A673 (cell line): ENCODE data around the gene ATXN10. TPM values are rescaled to one million over a fixed set of nuclear protein-coding genes. Genes with fewer than 3 reads are reported as not detected.

ENCODE experiments used
- BruUV-seq: library from RNA; stranded (reverse); fragments of 400-500 nt; replicated peaks from 2 replicates; lab custom pipeline; 2021; lab: Mats Ljungman, UMichigan
- CTCF ChIA-PET: fragments of 300-600 bp; sonication (Branson Sonifier 250); formaldehyde crosslinking; loops from one replicate; lab custom pipeline; 2022; ENCODE audit warnings: antibody characterized with exemption; lab: Charles Lee
- POLR2A ChIA-PET: fragments of 300-600 bp; sonication (Branson Sonifier 250); formaldehyde crosslinking; loops from one replicate; lab custom pipeline; 2022; ENCODE audit warnings: antibody characterized with exemption; ENCODE audit not compliant: low non-redundant PET; lab: Charles Lee
- DNase-seq: peaks from one replicate; pipeline ENCODE4 v3.0.0-alpha.2; 2015; ENCODE audit warnings: low spot score
- H3K27ac ChIP-seq: fragments of 200-600 bp; sonication (generic); 2 replicates; pipeline ENCODE4 v1.5.1; 2016; ENCODE audit warnings: mixed run types, low read depth, mild to moderate bottlenecking, mixed read lengths, antibody characterized with exemption, low read length; ENCODE audit not compliant: poor library complexity, severe bottlenecking
- H3K27me3 ChIP-seq: fragments of 200-600 bp; sonication (generic); replicated peaks from 2 replicates; pipeline ENCODE4 v1.6.1; 2017; ENCODE audit warnings: mixed run types, low read depth, mild to moderate bottlenecking, mixed read lengths, antibody characterized with exemption, low read length; ENCODE audit not compliant: insufficient read depth, poor library complexity
- H3K36me3 ChIP-seq: fragments of 200-600 bp; sonication (generic); 2 replicates; pipeline ENCODE4 v1.6.1; 2016; ENCODE audit warnings: mixed run types, mild to moderate bottlenecking, mixed read lengths, antibody characterized with exemption, low read length; ENCODE audit not compliant: insufficient read depth, poor library complexity, severe bottlenecking
- H3K4me1 ChIP-seq: fragments of 200-600 bp; sonication (generic); 2 replicates; pipeline ENCODE4 v1.6.1; 2017; ENCODE audit warnings: mixed run types, mild to moderate bottlenecking, mixed read lengths, antibody characterized with exemption, low read length; ENCODE audit not compliant: insufficient read depth, poor library complexity, severe bottlenecking
- H3K4me3 ChIP-seq: fragments of 200-600 bp; sonication (generic); 2 replicates; pipeline ENCODE4 v1.5.1; 2016; ENCODE audit warnings: low read depth, mixed run types, mild to moderate bottlenecking, mixed read lengths, low read length; ENCODE audit not compliant: poor library complexity, severe bottlenecking
- H3K9me3 ChIP-seq: fragments of 200-600 bp; sonication (generic); 2 replicates; pipeline ENCODE4 v1.6.1; 2016; ENCODE audit warnings: mixed run types, low read depth, mild to moderate bottlenecking, mixed read lengths, antibody characterized with exemption, low read length; ENCODE audit not compliant: poor library complexity, severe bottlenecking
- CTCF ChIP-seq: fragments of 300-800, 200-600 bp; sonication (generic); conservative IDR thresholded peaks from 2 replicates; pipeline ENCODE4 v1.5.1; 2017; ENCODE audit warnings: low read depth, mild to moderate bottlenecking, antibody characterized with exemption, low read length, moderate library complexity, mixed read lengths
- EZH2 ChIP-seq: fragments of 200-600 bp; sonication (generic); IDR thresholded peaks from 2 replicates; pipeline ENCODE4 v1.6.1; 2017; ENCODE audit warnings: borderline replicate concordance, low read depth, mild to moderate bottlenecking, mixed read lengths, antibody characterized with exemption, low read length; ENCODE audit not compliant: poor library complexity, severe bottlenecking
- intact Hi-C: fragments of 100-400 bp; cut with micrococcal nuclease; formaldehyde crosslinking; loops from one replicate; pipeline ENCODE4 v1.10.0; 2022; ENCODE audit not compliant: unreplicated experiment
- total RNA-seq: library from RNA; stranded (reverse); gene quantifications from 2 replicates; pipeline ENCODE4 v1.2.3, GENCODE V29; 2021

The ATXN10 gene
- total RNA-seq, 1 experiment from 2014 or later, result 294 TPM

GRCh38 chr22:45670981-45671782 is 452 bp upstream of the ATXN10 start:
- peaks cover under 1% of the 10 kb centered on the region for H3K27me3 ChIP-seq
- POLR2A ChIA-PET, result no interaction called here
- no peaks in the 10 kb centered on the region for H3K9me3 ChIP-seq
- DNase-seq, result no peak
- intact Hi-C loops, result no loop called here
- no TSS peak for BruUV-seq
- TF ChIP-seq EZH2, result no peak
- TF ChIP-seq CTCF, result no peak
- CTCF ChIA-PET, result no interaction called here
- peaks cover 7% of the 10 kb centered on the region for H3K36me3 ChIP-seq
- H3K4me3 ChIP-seq, result peak overlapping the region; percentile 93
- H3K4me1 ChIP-seq, result peaks cover 9% of the 10 kb centered on the region
- H3K27ac ChIP-seq, result peak overlapping the region; percentile 93

GRCh38 chr22:45672564-45673481 is 1.2 kb downstream of the ATXN10 start:
- peak overlapping the region; percentile 93 for H3K27ac ChIP-seq

More at GRCh38 chr22:45672564-45673481, 1.2 kb downstream of the ATXN10 start:
- TSS peak; percentile 39 for BruUV-seq
- DNase-seq, result no peak
- Histone ChIP-seq H3K27me3 (no peaks in the 10 kb centered on the region), H3K36me3 (peaks cover 7% of the 10 kb centered on the region), H3K4me3 (peak overlapping the region; percentile 93), H3K9me3 (no peaks in the 10 kb centered on the region), H3K4me1 (peaks cover 12% of the 10 kb centered on the region)
- ChIA-PET CTCF (no interaction called here), POLR2A (no interaction called here)
- intact Hi-C loops, result no loop called here
- TF ChIP-seq CTCF (no peak), EZH2 (no peak)
